Skeletal muscle satellite cell (primary cell): Measurements from ENCODE around the gene LTBP1.

Source experiments
- H3K27me3 ChIP-seq: 2 replicates; pipeline ENCODE4 v1.7.0; 2013; ENCODE audit warnings: low read length; ENCODE audit not compliant: control insufficient read depth, insufficient read depth
- H3K36me3 ChIP-seq: 2 replicates; pipeline ENCODE4 v1.7.0; 2013; ENCODE audit warnings: mild to moderate bottlenecking, control low read depth, low read length; ENCODE audit not compliant: insufficient read depth
- H3K4me1 ChIP-seq: 2 replicates; pipeline ENCODE4 v1.7.0; 2013; ENCODE audit warnings: low read length; ENCODE audit not compliant: control insufficient read depth, insufficient read depth
- H3K4me2 ChIP-seq: 2 replicates; pipeline ENCODE4 v1.7.0; 2013; ENCODE audit warnings: mild to moderate bottlenecking, low read length
- H3K4me3 ChIP-seq: 2 replicates; pipeline ENCODE4 v1.7.0; 2013; ENCODE audit warnings: low read length
- H3K9ac ChIP-seq: 2 replicates; pipeline ENCODE4 v1.7.0; 2013; ENCODE audit warnings: mild to moderate bottlenecking, low read depth, low read length, moderate library complexity
- H3K9me3 ChIP-seq: replicated peaks from 2 replicates; pipeline ENCODE4 v1.7.0; 2013; ENCODE audit warnings: mild to moderate bottlenecking, control low read depth, low read length

Gene LTBP1

DNA sequence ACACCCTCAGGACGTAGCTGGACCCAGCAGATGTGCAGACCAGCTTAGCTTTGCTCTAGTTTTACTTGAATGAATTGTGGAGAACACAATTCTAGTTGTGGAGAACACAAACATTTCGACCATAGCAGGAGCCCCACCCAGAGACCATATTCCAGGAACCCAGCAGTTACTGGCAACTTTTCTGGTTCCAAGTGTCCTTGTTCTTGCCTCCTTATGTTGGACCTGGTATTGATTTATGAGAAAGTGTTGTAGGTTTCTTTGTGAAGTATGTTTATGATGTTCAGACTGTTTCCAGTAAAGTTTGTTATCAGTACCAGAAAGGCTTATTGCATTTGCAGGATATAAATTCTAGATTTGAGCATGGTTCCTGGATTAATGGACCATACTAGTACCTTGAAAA lies 51.0 kb downstream of the LTBP1 start:
- Histone ChIP-seq H3K4me1 (no peaks in the 10 kb centered on the region), H3K9me3 (no peaks in the 10 kb centered on the region), H3K4me3 (no peak overlapping the region), H3K27me3 (no peaks in the 10 kb centered on the region), H3K9ac (no peak overlapping the region), H3K4me2 (no peak overlapping the region), H3K36me3 (no peaks in the 10 kb centered on the region)

DNA sequence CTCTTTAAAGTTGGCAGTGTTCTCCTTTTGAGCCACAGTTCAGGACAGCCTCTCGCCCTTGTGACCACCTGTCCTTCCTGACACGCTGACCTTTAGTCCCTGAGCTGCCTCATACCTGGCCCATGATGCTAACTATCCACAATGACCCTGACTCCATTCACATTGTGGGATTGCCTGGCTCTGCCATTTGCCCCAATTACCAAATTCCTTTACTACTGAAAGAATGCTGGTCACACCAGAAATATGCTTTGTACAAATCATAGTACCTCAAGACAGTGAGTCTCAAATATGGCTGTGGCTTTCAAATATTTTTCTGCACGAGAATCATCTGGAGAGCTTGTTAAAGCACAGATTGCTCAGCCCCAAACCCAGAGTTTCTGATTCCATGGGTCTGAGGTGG lies 54.2 kb downstream of the LTBP1 start:
- H3K9me3 ChIP-seq: no peaks in the 10 kb centered on the region
- H3K4me3 ChIP-seq: no peak overlapping the region
- H3K4me2 ChIP-seq: no peak overlapping the region
- H3K4me1 ChIP-seq: no peaks in the 10 kb centered on the region
- H3K9ac ChIP-seq: no peak overlapping the region
- no peaks in the 10 kb centered on the region for H3K27me3 ChIP-seq
- no peaks in the 10 kb centered on the region for H3K36me3 ChIP-seq

DNA sequence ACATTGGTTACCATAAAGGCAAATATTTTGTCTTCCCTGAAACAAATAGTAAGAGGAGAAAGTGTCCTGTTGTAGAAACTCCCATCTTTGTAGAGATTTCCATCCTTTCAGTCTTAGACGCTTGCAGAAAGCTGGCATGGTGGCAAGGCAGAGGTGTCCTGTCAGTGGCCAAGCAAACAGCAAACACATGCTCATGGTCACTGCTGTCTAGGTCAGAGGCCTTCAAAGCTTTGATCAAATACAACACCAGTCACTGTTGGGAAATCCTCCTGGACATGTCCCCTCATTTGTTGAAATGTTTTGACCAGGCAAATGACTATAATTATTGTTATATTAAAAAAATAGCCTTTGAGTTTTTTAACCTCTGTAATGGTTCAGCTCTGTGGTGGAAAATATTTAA lies 55.1 kb downstream of the LTBP1 start:
- Histone ChIP-seq H3K36me3 (no peaks in the 10 kb centered on the region), H3K9ac (no peak overlapping the region), H3K4me1 (no peaks in the 10 kb centered on the region)

DNA sequence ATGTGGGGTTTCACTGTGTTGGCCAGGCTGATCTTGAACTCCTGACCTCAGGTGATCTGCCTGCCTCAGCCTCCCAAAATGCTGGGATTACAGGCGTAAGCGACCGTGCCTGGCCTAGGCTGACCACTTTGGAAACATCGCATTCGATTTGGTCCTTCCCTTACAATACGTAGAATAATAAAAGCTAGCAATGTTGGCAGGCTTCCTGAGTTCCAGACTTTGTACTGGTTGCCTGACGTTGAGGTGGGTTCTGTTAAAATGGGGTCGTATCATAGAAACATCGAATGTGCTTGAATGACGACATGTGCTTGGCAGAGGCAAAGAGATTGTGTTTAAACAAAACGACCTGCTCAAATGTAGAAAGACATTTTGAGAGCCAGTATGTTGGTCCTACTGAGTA lies 56.1 kb downstream of the LTBP1 start:
- H3K36me3 ChIP-seq: no peaks in the 10 kb centered on the region
- no peak overlapping the region for H3K9ac ChIP-seq
- no peak overlapping the region for H3K4me3 ChIP-seq
- no peak overlapping the region for H3K4me2 ChIP-seq
- no peaks in the 10 kb centered on the region for H3K9me3 ChIP-seq
- no peaks in the 10 kb centered on the region for H3K27me3 ChIP-seq
- H3K4me1 ChIP-seq: no peaks in the 10 kb centered on the region

More for the DNA sequence above, 55.1 kb downstream of the LTBP1 start:
- H3K4me3 ChIP-seq: no peak overlapping the region
- no peaks in the 10 kb centered on the region for H3K9me3 ChIP-seq
- H3K27me3 ChIP-seq: no peaks in the 10 kb centered on the region
- H3K4me2 ChIP-seq: no peak overlapping the region

DNA sequence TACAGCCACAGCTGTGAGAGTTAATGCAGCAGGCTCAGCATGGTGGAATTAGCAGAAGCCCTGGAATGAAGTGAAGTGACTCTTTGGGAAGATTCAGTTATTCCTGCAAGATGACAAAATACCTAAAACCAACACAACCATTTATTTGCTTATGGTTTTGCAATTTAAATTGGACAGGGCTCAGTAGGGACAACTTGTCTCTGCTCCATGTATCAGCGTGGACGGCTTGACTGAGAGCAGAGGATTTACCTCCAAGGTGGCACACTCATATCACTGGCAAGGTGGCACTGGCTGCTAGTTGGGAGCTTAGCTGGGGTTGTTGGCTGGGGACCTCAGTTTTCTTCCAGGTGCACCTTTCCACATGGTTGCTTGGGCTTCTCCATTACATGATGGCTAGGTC lies 58.3 kb downstream of the LTBP1 start:
- Histone ChIP-seq H3K4me2 (no peak overlapping the region), H3K4me3 (no peak overlapping the region), H3K36me3 (no peaks in the 10 kb centered on the region), H3K27me3 (no peaks in the 10 kb centered on the region), H3K9me3 (no peaks in the 10 kb centered on the region), H3K9ac (no peak overlapping the region), H3K4me1 (no peaks in the 10 kb centered on the region)

DNA sequence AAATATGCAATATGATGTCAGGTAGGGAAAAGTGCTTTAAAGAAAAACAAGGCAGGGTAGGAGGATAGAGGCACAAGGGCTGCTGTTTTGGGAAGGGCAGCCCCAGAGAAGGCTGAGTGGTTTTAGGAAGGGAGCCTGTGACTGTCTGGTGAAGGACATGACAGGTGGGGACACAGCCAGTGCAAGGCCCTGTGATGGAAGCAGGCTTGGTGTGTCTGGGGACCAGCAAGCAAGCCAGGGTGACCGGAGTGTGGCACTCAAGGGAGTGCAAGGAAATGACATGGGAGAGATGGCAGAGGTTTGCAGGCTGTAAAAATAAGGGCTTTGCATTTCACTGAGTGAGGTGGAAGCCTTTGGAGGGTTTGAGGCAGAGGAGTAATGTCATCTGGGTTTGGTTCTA lies 62.0 kb downstream of the LTBP1 start:
- Histone ChIP-seq H3K9me3 (no peaks in the 10 kb centered on the region), H3K4me2 (no peak overlapping the region), H3K27me3 (no peaks in the 10 kb centered on the region), H3K36me3 (no peaks in the 10 kb centered on the region), H3K9ac (no peak overlapping the region), H3K4me1 (peaks cover 3% of the 10 kb centered on the region), H3K4me3 (no peak overlapping the region)

DNA sequence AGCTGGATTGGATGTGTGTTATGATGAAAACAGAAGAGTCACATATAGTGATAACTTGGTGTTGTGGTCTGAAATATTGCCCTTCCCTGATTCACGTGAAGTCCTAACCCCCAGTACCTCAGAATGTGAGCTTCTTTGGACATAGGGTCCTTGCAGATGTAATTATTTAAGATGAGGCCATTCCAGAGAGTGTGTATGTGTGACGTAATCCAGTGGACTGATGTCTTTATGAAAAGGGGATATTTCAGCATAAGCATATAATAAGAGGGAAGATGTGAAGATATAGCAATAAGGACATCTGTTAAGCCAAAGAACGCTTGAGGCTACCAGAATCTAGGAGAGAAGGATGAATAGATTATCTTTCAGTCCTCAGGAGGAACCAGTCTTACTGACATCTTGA lies 62.5 kb downstream of the LTBP1 start:
- Histone ChIP-seq H3K36me3 (no peaks in the 10 kb centered on the region), H3K4me3 (no peak overlapping the region), H3K4me1 (peaks cover 8% of the 10 kb centered on the region), H3K9me3 (no peaks in the 10 kb centered on the region), H3K9ac (no peak overlapping the region), H3K4me2 (no peak overlapping the region), H3K27me3 (no peaks in the 10 kb centered on the region)

DNA sequence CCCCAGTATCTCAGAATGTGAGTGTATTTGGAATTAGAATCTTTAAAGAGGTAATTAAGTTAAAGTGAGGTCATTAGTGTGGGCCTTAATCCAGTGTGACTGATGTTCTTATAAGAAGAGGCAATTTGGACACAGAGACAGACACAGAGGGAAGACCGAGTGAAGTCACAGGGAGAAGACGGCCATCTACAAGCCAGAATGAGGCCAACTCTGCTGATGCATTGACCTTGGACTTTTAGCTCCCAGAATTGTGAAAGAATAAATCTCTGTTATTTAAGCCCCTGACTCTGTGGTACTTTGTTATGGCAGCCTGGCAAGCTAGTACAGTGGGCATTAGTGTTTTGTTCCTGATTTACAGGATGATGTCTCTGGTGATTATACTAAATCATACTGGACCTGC lies 64.6 kb downstream of the LTBP1 start:
- Histone ChIP-seq H3K4me1 (peaks cover 27% of the 10 kb centered on the region), H3K36me3 (no peaks in the 10 kb centered on the region), H3K9ac (no peak overlapping the region), H3K27me3 (no peaks in the 10 kb centered on the region), H3K4me2 (no peak overlapping the region), H3K4me3 (no peak overlapping the region), H3K9me3 (no peaks in the 10 kb centered on the region)

DNA sequence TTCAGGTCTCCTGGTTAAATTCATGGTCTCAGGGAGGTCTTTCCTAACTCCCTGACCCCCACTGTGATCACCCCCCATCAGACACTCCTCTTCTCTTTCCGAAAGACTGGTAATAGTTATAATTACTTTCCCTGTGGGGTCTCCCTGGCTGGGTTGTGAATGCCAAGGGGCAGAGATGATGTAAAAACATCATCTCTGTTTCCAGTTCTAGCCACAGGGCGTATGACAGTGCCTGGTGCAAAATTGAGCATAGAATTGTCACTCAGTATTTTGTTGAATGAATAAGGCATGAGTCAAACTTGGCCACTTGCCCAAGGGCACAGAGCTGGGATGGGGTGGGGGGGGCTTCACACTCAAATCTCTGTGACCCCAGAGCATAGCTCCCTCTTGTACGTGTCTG lies 65.2 kb downstream of the LTBP1 start:
- H3K27me3 ChIP-seq: no peaks in the 10 kb centered on the region
- H3K4me3 ChIP-seq: no peak overlapping the region
- H3K36me3 ChIP-seq: no peaks in the 10 kb centered on the region
- peaks cover 27% of the 10 kb centered on the region for H3K4me1 ChIP-seq
- H3K9ac ChIP-seq: no peak overlapping the region
- H3K9me3 ChIP-seq: no peaks in the 10 kb centered on the region
- H3K4me2 ChIP-seq: no peak overlapping the region

DNA sequence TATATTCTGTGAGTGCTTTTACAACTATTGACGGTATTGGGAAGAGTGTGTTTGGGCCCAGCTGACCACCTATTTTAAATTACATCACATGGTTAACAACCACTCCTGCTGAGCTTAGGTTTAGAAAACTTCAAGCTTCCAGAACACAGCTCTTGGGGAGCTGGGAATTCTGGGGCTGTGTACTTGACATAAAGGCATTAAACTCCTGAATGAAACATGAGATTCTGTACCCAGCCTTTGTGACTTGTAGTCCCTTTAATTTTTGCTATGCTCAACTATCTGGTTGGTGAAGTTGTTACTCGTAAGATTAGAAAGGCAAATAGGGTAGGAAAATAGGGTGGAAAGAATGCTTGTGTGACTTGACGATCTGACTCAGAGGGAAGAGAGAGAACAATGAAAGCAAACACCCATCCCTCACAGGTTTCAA lies 66.9 kb downstream of the LTBP1 start:
- Histone ChIP-seq H3K4me1 (peaks cover 27% of the 10 kb centered on the region), H3K4me3 (no peak overlapping the region), H3K9ac (no peak overlapping the region), H3K36me3 (no peaks in the 10 kb centered on the region), H3K27me3 (no peaks in the 10 kb centered on the region), H3K4me2 (no peak overlapping the region), H3K9me3 (no peaks in the 10 kb centered on the region)

DNA sequence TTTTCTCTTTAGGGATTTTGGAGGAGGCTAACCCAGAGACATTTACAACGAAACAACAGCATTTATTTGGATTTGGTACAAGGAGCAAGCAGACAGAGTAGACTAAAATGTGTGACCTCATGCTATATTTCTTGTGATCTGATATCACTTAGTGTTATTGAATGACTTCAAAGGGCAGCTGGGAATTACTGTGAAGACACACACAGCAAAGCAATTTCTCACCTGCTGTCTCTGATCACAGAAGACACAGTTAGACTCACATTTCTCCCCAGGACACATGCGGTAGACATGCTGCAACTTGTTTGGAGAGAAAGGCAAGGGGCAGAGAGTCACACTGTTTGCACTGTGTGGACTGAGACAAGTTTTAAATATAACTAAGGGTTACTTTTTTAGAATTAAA lies 67.5 kb downstream of the LTBP1 start:
- Histone ChIP-seq H3K9ac (no peak overlapping the region), H3K9me3 (no peaks in the 10 kb centered on the region), H3K4me2 (no peak overlapping the region), H3K27me3 (no peaks in the 10 kb centered on the region), H3K36me3 (no peaks in the 10 kb centered on the region), H3K4me1 (peaks cover 27% of the 10 kb centered on the region), H3K4me3 (no peak overlapping the region)

DNA sequence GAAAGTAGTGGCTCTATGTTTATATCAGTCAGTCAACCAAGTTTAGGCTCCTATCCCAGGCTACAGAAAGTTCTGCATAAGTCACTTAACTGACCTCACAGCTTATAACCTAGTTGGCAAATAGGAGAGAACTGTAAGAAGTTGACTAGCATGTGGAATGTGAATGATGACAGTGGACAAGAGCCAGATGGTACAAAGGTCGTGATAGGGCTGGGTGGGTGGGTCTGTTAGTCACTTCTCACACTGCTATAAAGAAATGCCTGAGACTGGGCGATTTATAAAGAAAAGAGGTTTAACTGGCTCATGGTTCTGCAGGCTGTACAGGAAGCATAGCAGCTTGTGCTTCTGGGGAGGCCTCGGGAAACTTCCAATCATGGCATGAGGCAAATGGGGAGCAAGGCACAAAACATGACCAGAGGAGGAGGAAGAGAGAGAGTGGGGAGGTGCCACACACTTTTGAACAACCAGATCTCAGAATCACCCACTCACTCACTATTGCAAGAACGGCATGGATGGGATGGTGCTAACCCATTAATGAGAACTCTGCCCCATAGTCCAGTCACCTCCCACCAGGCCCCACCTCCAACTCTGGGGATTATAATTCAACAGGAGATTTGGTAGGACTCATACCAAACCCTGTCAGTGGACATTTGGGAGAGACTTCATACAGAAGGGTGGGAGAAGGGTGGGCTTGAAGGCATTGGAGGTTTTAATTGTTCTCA lies 68.8 kb downstream of the LTBP1 start:
- Histone ChIP-seq H3K4me2 (no peak overlapping the region), H3K4me3 (no peak overlapping the region), H3K36me3 (no peaks in the 10 kb centered on the region), H3K27me3 (no peaks in the 10 kb centered on the region), H3K9me3 (no peaks in the 10 kb centered on the region), H3K4me1 (peaks cover 27% of the 10 kb centered on the region), H3K9ac (no peak overlapping the region)
